Endothelial cell of umbilical vein (primary cell): Measurements from ENCODE around the gene NHS. TPM values are rescaled to one million over a fixed set of nuclear protein-coding genes. Genes with fewer than 3 reads are reported as not detected.

Experiments used
- BruUV-seq: library from RNA; stranded (reverse); fragments of 400-500 nt; replicated peaks from 2 replicates; lab custom pipeline; 2021; lab: Mats Ljungman, UMichigan
- CTCF ChIA-PET: fragments of 300-600, 350-600 bp; sonication (Branson Sonifier 250); formaldehyde crosslinking; loops from one replicate; lab custom pipeline; 2021; ENCODE audit warnings: antibody characterized with exemption, inconsistent platforms; lab: Charles Lee
- POLR2A ChIA-PET: fragments of 300-600, 350-600 bp; sonication (Branson Sonifier 250); formaldehyde crosslinking; loops from one replicate; lab custom pipeline; 2021; ENCODE audit warnings: antibody characterized with exemption, inconsistent platforms; lab: Charles Lee
- DNase-seq: peaks from one replicate; pipeline ENCODE4 v3.0.0-alpha.2; 2011; ENCODE audit warnings: low read depth, low spot score
- FAIRE-seq: peaks from 2 replicates; lab custom pipeline; 2011; peaks lifted over from hg19 to GRCh38; lab: Jason Lieb, UNC
- H2AFZ ChIP-seq: 2 replicates; pipeline ENCODE4 v1.6.0; 2012; ENCODE audit warnings: low read depth, low read length, control low read depth, inconsistent platforms
- H3K27ac ChIP-seq: 2 replicates; pipeline ENCODE4 v1.5.1; 2011; ENCODE audit warnings: low read depth, mild to moderate bottlenecking, control low read depth, low read length, moderate library complexity; ENCODE audit not compliant: insufficient read depth
- H3K27me3 ChIP-seq, 2 experiments: 2 replicates each; pipeline versions ENCODE4 v1.6.0 to v1.6.1; 2011; ENCODE audit warnings: low read length in 2 of 2, mixed read lengths in 1 of 2; ENCODE audit not compliant: control insufficient read depth in 2 of 2, insufficient read depth in 2 of 2
- H3K36me3 ChIP-seq, 2 experiments: 2 replicates in 1 of 2; 3 replicates in 1 of 2; pipeline ENCODE4 v1.5.1; 2011; ENCODE audit warnings: low read length in 2 of 2, mild to moderate bottlenecking in 1 of 2, moderate library complexity in 1 of 2; ENCODE audit not compliant: control insufficient read depth in 2 of 2, insufficient read depth in 2 of 2; ENCODE audit errors: extremely low read depth in 1 of 2
- H3K4me1 ChIP-seq: 3 replicates; pipeline ENCODE4 v1.5.1; 2011; ENCODE audit warnings: mild to moderate bottlenecking, low read length; ENCODE audit not compliant: control insufficient read depth, insufficient read depth; ENCODE audit errors: extremely low read depth
- H3K4me2 ChIP-seq: 2 replicates; pipeline ENCODE4 v1.6.1; 2011; ENCODE audit warnings: low read length, control low read depth, mixed read lengths; ENCODE audit not compliant: insufficient read depth
- H3K4me3 ChIP-seq, 3 experiments: fragments of 200-600 bp in 1 of 3; sonication (generic), shearing (Covaris generic) in 1 of 3; replicated peaks in 1 of 3; 2 replicates each; pipeline ENCODE4 v1.5.1; 2011 to 2016; ENCODE audit warnings: control low read depth in 3 of 3, low read length in 3 of 3, mild to moderate bottlenecking in 2 of 3, inconsistent platforms in 1 of 3, low read depth in 1 of 3, moderate library complexity in 1 of 3; ENCODE audit not compliant: insufficient read depth in 1 of 3
- H3K79me2 ChIP-seq: 2 replicates; pipeline ENCODE4 v1.6.0; 2012; ENCODE audit warnings: low read length, inconsistent platforms; ENCODE audit not compliant: control insufficient read depth, insufficient read depth
- H3K9ac ChIP-seq: replicated peaks from 2 replicates; pipeline ENCODE3; 2011; ENCODE audit warnings: low read length, control low read depth; ENCODE audit not compliant: insufficient read depth; ENCODE audit errors: extremely low read depth
- H3K9me1 ChIP-seq: replicated peaks from 3 replicates; pipeline ENCODE4 v1.6.0; 2011; ENCODE audit warnings: mild to moderate bottlenecking, low read length; ENCODE audit not compliant: control insufficient read depth, insufficient read depth; ENCODE audit errors: extremely low read depth
- H3K9me3 ChIP-seq: replicated peaks from 2 replicates; pipeline ENCODE4 v1.5.1; 2012; ENCODE audit warnings: low read length, inconsistent platforms; ENCODE audit not compliant: control insufficient read depth, insufficient read depth
- H4K20me1 ChIP-seq: replicated peaks from 2 replicates; pipeline ENCODE3; 2011; ENCODE audit warnings: mild to moderate bottlenecking, low read length; ENCODE audit not compliant: control insufficient read depth, insufficient read depth; ENCODE audit errors: extremely low read depth
- CTCF ChIP-seq, 2 donors: IDR thresholded peaks; 1 replicate in 1 of 2; 2 replicates in 1 of 2; pipeline ENCODE4 v1.5.1; 2011; ENCODE audit warnings: low read length in 2 of 2, mild to moderate bottlenecking in 2 of 2, moderate library complexity in 2 of 2, control low read depth in 1 of 2, inconsistent platforms in 1 of 2, low read depth in 1 of 2; ENCODE audit not compliant: insufficient read depth in 1 of 2; ENCODE audit errors: extremely low read depth in 1 of 2
- EZH2 ChIP-seq: IDR thresholded peaks from 2 replicates; pipeline ENCODE4 v1.6.1; 2012; ENCODE audit warnings: borderline replicate concordance, low read depth, mild to moderate bottlenecking, moderate library complexity, low read length, inconsistent platforms; ENCODE audit not compliant: severe bottlenecking
- FOS ChIP-seq: IDR thresholded peaks from 2 replicates; pipeline ENCODE4 v1.6.1; 2011; ENCODE audit warnings: mild to moderate bottlenecking, low read length, moderate library complexity, borderline replicate concordance; ENCODE audit not compliant: insufficient read depth
- GATA2 ChIP-seq: IDR thresholded peaks from 2 replicates; pipeline ENCODE4 v1.7.0; 2011; ENCODE audit warnings: low read depth, mild to moderate bottlenecking, moderate library complexity, mixed read lengths, low read length; ENCODE audit not compliant: insufficient read length, insufficient read depth
- JUN ChIP-seq: IDR thresholded peaks from 2 replicates; pipeline ENCODE4 v1.6.1; 2011; ENCODE audit warnings: borderline replicate concordance, low read depth; ENCODE audit not compliant: insufficient read length, insufficient read depth
- MYC ChIP-seq: IDR thresholded peaks from one replicate; pipeline ENCODE4 v1.6.1; 2011; ENCODE audit warnings: mild to moderate bottlenecking, low read depth, low read length
- POLR2A ChIP-seq: IDR thresholded peaks from 2 replicates; pipeline ENCODE4 v1.6.1; 2012; ENCODE audit warnings: low read depth, mild to moderate bottlenecking, control low read depth, low read length
- POLR2AphosphoS5 ChIP-seq: IDR thresholded peaks from 2 replicates; pipeline ENCODE4 v1.6.1; 2012; ENCODE audit warnings: low read depth, mild to moderate bottlenecking, control low read depth, low read length, moderate library complexity; ENCODE audit not compliant: insufficient read depth
- dilution Hi-C: fragments of 300-500 bp; cut with MboI; formaldehyde crosslinking; loops from one replicate; pipeline ENCODE4 v1.15.0; 2019; ENCODE audit warnings: low sequenced_read_pairs; ENCODE audit not compliant: extremely low pct_ligation_motif_present
- intact Hi-C: fragments of 100-400 bp; cut with micrococcal nuclease; formaldehyde crosslinking; loops from one replicate; pipeline ENCODE4 v1.10.0; 2022
- polyA plus RNA-seq, 4 experiments: library from polyadenylated mRNA; depleted of rRNA in 3 of 4; stranded (reverse) in 3 of 4; unstranded in 1 of 4; fragments of >200 nt; gene quantifications; 2 replicates each; pipeline versions ENCODE4 v1.2.1 to v1.2.3, GENCODE V29; 2011 to 2012; ENCODE audit warnings: missing spikeins in 1 of 4
- total RNA-seq: library from RNA; stranded (reverse); gene quantifications from 2 replicates; pipeline ENCODE4 v1.2.3, GENCODE V29; 2021
- TF ChIP-seq, protein P1 (sequence below): IDR thresholded peaks from 2 replicates; pipeline ENCODE4 v1.6.1; 2011; ENCODE audit not compliant: insufficient read depth, insufficient read length

NHS gene
- total and polyA plus RNA-seq, 2 donors (not counting 3 experiments of a cell fraction or from before 2014, with no cell fraction given) = 0.07 to 0.46 TPM

GRCh38 chrX:17417372-17417771, 42.4 kb downstream of the NHS start:
- no peaks in the 10 kb centered on the region for H4K20me1 ChIP-seq
- BruUV-seq = no TSS peak
- no peaks in the 10 kb centered on the region for H3K9me1 ChIP-seq
- dilution Hi-C loops (no loop called here), intact Hi-C loops (no loop called here)
- no peak for FAIRE-seq
- H3K36me3 ChIP-seq = no peaks in the 10 kb centered on the region
- H3K79me2 ChIP-seq = no peaks in the 10 kb centered on the region
- H3K4me3 ChIP-seq = no peak overlapping the region
- no peak overlapping the region for H2AFZ ChIP-seq
- no peak overlapping the region for H3K9ac ChIP-seq
- no peak for DNase-seq
- no peaks in the 10 kb centered on the region for H3K27me3 ChIP-seq
- no peaks in the 10 kb centered on the region for H3K4me1 ChIP-seq
- TF ChIP-seq GATA2 (no peak), POLR2AphosphoS5 (no peak), JUN (no peak), FOS (no peak), MYC (no peak), POLR2A (no peak), CTCF (IDR thresholded peaks at IDR 0.05; ENCODE audit: extremely low read depth in 1 of 2, insufficient read depth in 1 of 2, low read depth in 1 of 2, low read length in 2 of 2) (no peak), EZH2 (no peak)
- TF ChIP-seq, protein P1, sequence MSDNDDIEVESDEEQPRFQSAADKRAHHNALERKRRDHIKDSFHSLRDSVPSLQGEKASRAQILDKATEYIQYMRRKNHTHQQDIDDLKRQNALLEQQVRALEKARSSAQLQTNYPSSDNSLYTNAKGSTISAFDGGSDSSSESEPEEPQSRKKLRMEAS = no peak
- H3K4me2 ChIP-seq = no peak overlapping the region
- H3K27ac ChIP-seq = no peak overlapping the region
- ChIA-PET POLR2A (no interaction called here), CTCF (no interaction called here)
- no peaks in the 10 kb centered on the region for H3K9me3 ChIP-seq
